ENCODE results near the gene CCDC57. TPM values are rescaled to one million over a fixed set of nuclear protein-coding genes. Genes with fewer than 3 reads are reported as not detected.

CCDC57 gene
- total RNA-seq, 1 donor from 2014 or later = 18.6 TPM

DNA sequence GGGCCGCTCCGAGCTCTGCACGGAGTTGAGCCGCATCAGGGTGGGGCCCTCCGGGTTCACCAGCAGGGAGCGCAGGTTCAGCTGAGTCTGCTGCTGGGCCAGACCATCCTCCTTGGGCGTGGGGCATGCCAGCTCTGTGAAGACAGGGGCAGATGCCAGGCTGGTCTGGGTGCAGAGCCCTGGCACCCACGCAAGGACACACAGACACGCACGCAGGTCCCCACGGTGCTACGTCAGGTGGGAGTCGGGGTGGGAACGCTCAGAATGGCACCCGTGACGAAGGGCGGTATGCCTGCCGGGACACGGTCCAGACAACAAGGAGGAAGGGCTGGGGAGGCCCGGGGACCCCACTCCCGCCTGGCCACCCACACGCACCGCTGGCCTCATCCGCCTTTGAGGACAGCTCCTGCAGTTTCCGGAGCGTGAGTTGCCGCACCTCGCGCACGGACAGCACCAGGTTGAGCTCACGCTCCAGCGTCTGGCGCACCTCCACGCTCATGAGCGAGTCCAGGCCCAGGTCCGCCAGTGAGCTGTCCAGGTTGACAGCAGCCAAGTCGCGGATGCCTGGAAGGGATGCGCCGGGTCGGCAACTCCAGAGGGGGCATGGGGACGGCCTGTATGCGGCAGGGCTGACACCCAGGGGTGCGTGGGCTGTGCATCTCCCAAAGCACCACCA, 131.7 kb downstream of the CCDC57 start:
- DNase-seq = no peak

DNA sequence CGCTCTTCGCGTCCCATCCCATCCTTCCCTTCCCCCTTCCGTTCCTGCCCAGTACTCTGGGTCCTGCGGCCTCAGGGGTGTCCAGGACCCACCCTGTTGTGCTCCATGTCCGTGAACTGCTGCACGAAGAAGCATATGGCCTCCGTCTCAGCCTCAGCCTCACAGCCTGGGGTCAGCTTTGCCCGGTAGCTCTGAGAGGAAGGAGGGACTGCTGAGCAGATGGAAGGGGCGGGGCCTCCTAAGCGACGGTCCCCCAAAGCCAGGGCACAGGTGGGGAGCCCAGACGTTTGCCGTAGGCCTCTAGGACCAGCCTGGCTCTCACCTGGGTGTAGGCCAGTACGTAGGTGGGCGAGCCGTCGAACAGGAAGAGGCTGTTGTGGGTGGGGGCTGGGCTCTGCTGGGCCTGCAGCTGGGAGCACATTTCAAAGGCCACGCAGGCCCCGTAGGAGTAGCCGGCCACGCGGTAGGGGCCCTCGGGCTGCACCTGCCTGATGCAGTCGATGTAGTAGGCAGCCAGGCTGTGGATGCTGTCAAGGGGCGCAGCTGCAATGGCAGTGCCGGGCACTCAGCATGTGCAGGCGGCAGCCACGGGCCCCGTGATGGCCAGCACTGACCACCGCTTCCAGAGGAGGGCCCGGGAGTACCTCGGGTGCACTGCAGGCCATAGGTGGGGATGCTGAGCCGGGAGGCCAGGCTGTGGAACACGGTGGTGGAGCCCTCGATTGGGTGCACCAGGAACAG, 132.4 kb downstream of the CCDC57 start:
- no peak for DNase-seq

DNA sequence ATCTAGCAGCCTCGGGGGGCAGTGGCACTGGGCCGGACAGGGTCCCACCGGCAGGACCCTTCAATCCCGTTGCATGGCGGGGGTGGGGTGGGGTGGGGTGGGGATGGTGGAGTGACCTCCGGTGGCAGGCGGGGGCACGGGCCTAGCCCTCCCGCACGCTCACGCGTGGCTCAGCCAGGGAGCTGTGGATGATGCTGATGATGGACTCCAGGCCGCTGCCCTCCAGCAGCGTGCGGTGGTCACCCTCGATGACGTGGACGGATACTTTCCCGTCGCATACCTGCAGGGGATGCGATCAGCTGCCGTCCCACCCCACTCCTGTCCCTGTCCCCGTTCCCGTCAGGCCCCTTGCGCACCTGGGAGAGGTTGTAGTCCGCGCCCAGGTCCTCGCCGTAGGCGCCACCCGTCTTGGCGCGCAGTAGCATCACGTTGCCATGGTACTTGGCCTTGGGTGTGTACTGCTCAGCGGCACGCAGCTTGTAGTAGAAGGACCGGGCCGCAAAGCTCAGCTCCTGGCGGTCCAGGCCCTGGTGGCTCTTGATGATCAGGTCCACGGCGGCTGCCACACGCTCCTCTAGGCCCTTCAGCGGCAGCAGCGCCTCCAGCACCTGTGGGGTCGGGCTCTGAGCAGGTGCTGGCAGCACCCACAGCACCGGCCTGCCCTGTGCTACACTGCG, 133.5 kb downstream of the CCDC57 start:
- no peak for DNase-seq

DNA sequence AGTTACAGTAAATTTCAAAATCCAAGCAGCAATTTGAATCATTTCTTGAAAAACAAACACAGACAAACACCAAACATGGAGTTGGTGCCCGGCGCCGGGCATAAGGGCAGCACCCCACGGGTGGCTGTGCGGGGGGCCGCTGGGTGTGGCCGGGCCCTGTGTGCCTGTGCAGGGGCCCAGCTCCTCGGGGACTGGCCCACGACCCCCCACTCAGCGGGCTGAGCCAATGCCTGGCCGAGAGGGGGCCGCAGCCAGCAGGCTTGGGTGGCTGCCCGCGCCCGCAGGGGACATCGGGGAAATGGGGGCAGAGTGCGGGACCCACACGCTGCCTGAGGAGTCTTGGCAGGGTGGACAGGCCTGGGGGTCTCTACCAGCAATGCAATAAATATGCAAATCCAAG, 134.2 kb downstream of the CCDC57 start:
- no peak for DNase-seq

DNA sequence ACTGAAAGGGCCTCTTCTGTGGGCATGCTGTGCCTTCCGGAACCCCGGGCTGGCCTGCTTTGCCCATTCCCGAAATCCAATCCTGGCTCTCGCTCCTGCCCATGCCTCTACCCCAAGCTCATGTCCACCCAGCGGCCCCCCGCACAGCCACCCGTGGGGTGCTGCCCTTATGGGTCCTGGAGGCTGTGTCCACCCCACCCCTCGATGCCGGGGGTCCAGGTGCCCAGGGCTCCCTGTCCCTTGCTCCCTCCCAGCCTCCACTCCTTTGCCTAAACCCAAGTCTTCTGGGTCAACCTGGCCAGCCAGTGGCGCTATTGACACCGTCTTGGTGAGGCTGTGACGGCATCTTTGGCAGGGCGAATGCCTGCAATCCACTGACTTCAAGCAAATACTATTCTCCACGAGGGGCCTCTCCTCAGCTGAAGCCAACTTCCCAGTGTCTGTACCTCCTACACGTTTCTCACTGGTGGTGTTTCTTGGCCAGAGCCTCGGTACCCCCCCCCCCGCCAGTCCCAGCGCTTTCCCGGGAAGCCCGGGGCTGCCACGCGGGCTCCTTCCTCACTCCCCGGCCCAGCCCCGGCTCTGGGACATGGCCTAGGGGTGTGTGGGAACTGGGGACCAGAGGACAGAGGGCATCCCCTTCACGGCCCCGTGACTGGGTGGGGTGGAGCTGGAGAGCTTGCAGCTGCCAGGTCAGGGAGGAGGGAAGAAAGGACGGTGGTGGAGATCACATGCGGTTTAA, 134.9 kb downstream of the CCDC57 start:
- no peak for DNase-seq

DNA sequence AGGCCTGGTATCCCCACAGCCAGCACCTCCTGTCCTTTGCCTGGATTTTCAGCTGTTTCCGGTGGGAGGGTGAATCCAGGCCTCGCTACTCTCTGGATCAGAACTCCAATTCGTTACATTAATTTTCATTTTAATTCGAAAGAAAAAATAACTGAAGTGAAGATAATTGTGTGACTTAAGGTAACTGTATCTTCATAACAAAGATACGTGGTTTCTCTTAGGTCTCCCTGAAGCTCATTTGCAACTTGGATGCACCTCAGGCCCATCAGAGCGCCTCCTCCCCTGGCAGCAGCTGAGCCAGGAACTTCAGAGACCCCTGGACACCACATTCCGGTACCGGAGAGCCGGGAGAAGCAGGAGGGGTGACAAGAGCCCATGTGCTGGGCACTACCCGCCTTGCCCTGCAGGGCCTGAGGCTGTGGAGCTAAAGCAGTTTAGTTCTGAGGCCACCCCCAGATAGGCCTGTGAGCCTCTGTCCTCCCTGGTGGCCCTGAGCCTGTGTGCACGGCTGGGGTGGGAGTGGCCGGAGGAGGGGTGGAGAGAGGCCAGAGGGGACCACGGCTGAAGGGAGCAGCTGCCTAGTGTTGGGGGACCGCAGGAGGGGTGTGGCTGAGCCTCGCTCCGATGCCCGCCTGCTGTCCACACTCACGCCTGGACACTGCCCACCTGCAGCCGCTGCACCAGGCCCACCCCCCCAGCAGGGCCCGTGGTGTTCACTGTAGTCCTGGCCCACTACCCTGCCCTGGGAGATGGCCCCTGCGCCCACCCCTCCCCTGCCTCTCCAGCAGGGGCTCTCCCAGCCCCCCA, 135.7 kb downstream of the CCDC57 start:
- no peak for DNase-seq

DNA sequence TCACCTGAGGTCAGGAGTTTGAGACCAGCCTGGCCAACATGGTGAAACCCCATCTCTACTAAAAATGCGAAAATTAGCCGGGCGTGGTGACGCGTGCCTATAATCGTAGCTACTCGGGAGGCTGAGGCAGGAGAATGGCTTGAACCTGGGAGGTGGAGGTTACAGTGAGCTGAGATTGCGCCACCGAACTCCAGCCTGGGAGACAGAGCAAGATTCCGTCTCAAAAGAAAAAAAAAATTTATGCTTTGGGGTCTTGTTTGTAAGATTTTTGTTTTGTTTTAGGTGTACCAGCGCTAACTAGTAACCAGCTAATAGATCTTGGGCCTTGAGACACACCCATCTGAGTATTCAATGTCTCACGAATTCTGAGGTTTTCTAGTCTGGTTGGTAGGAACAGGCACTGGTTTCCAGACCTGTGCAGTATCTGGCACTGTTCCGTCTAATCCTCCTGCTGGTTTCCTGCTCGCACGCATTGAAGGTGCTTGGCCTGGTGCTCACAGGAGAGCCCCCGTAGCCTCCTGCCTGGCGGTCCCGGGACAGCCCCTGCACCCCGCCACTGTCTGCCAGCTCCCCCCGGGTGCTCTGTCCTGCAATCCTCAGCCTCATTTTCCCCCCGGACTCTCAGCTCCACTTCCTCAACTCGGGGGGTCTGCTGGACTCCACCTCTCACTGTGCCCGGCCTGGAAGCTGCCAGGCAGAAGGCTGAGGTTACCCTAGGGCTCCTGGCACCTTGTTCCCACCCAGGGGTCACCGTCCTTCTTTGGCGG, 136.4 kb downstream of the CCDC57 start:
- no peak for DNase-seq

DNA sequence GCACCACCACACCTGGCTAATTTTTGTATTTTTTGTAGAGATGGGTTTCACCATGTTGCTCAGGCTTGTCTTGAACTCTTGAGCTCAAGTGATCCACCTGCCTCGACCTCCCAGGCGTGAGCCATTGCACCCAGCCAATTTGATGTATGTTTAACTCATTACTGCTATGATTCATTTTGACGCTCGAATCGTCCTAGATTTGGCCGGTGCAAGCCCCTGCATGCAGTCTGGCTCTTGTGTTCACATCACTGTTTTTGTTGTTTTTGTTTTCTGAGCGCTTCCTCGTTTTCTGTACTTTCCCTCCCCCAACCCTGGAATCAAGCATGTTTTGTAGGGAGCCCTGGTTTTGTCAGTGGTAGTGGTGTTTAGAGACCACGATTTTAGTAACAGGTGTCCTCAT, 139.2 kb downstream of the CCDC57 start:
- no peak for DNase-seq

DNA sequence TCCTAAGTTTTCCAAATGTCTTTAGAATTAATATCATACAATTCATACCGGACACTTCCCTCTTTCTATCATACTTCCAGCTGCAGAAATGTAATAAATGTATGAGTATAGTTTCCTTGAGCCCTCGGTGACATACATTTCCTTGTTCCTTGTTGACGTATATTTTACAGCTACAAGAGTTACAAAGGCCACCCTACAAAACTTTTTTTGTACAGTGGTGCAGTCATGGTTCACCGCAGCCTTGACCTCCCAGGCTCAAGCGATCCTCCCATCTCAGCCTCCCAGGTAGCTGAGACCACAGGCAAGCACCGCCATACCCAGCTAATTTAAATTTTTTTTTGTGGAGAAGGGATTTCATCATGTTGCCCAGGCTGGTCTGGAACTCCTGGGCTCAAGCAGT, 139.8 kb downstream of the CCDC57 start:
- DNase-seq = no peak

DNA sequence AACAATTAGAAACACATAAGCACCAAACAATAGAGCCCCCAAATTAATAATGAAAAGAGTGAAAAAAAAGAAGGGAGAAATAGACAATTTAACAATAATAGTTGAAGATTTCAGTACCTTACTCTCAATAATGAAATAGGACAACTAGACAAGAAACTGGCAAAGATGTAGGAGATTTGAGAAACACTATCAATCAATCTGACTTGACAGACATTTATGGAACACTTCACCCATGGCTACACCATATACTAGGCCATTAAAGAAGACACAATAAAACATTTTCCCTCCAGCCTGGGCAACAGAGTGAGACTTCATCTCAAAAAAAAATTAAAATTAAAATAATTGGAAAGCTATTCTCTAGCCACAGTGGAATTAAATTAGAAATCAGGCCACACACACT, 142.0 kb downstream of the CCDC57 start:
- no peak for DNase-seq

DNA sequence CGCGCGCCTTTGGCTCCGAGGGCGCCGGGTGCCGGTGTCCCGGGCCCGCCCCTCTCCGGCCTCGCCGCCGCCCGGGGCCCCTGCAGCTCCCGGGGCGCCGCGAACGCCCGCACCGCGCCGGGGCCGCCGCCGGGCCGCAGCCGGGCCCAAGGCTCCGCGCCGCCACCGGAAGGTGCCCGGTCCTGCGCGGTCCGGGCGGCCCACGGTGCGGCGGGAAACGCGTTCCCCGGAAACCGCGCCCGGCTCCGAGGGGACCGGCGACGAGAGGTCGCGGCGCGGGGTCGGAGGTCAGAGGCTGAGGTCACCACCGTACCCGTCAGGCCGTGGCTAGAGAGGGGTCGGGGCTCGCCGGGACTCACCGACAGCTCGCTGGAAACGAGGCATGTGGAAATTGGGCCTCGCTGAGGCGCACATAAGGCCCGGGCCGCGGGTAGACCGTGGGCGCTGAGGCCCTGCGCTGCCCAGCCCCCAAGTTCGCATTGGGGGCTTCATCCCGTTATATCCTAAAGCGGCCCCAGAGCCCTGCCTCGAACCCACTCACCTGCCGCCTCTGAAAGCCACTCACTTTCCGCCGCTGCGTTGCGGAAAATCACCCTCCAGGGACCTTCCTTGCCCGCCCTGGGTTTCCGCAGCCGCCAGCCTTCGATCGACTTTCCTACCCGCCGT, 146.9 kb downstream of the CCDC57 start, which contains the start of gene DUS1L:
DUS1L (minus strand) TSS at position 167 of the 666 bp plus-strand sequence. CDS start 745 bp downstream, outside the sequence.
- peak; percentile 30 for DNase-seq

DNA sequence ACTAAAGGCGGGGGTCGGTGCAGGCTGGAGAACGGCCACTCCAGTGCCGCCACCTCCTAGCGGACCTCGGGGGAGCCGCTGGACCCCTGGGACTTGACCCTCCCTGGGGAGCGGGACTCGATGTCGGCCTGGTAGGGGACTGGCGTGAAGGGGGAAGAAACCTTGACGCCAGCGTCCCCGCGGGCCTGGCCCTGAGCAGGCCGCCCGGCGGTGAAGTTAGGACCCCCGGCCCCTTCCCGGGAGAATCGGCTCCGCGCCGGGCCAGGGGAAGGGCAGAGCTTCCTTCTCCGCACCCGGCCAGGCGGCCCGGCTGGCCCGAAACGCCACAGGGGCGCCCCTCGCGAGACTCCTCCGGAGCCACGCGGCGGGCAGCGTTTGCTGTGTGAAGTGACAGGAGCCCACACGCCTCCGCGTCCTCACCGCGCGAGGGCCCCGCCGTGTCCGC, 147.4 kb downstream of the CCDC57 start:
- no peak for DNase-seq

DNA sequence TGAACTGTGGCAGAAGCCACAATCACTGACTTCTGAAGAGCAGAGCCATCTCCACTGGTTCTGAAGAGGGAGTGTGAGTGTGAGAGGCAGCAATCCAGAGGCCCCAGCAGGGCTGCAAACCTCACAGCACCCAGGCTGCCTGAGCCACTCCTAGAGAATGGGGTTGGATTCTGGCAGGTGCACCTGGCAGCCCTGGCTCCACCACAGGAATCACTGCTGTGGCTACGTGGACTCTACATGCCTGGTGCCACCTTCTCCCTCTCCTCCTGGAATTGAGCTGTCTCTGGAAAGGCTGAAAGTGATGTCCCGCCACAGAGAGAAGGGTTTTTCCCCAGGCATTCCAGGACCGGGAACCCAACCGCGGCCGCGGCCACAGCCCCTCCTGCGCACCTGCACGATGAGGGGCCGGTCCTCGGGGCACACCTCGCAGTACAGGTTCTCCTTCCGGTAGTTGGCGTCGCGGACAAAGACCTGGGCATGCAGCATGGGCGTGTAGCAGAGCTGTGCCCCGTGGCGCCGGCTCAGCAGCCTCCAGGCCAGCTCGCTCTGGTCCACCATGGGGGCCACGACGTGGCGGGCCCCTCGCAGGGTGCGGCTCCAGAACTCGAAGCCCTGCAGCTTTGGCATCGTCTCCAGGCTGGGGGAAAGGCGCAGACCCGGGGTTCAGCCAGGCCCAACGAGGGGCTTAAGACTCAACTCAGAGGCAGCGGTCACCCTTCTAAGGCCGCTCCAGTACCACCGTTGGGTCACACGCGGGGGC, 148.0 kb downstream of the CCDC57 start:
- DNase-seq = no peak

DNA sequence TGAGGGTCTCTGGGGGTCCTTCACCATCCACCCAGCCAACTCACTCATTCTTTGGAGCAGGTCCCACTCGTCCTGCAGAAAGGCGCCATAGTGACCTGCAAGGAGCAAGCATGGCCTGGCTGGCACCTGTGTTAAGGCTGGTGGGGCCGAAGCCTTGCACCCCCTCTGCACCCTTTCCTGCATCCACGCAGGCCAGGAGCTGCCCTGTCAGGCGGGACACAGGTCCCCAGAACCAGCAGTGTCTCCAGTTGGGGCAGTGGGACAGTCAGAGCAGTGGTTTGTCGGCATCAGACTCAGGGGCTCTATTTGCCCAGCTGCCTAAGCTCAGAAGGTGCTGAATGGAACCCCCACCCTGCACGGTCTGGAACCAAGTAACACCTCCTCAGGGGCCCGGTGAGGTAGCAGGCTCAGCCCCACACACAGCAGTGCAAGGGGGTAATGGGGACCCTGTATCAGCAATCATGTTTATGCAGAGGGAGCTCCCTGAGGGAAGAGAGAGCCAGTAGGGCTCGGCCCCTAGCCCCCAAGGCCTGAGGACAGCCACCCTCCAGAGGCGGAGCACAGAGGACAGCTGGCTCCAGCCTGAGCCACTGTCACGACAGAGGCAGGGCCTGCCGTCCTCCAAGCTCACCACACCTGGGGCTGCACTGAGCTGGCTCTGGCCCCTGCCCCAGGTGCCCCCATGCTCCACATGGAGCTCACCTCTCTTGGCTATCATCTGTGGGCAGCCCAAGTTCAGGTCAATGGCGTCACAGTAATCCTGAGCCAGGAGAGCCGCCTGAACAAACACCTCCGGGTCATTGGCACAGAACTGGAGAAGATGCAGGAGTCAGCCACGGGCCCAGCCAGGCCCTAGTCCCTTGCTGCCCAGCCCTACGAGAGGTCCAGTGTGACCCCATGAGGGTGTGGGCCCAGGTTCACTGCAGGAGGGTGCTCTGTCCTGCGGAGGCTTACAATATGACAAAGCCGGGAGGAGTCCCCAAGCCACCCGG, 148.9 kb downstream of the CCDC57 start:
- no peak for DNase-seq

DNA sequence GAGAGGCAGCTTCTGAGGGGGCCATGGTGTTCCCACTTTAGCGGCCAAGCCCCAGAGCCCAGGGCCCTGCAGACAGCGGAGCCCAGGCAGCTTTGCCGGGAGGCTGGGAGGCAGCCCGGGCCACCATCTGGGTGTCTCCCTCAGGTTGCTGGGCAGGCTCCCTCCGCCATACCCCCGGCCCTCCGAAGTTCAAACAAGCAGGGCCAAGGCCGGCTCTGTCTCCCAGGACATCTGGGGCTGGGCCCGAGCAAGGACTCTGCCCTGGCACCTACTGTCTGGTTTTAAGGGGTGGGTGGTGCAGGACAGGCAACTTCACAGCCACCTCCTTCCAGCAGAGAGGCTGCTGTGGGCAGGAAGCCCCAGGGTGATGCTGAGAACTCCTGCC, 149.7 kb downstream of the CCDC57 start:
- no peak for DNase-seq

DNA sequence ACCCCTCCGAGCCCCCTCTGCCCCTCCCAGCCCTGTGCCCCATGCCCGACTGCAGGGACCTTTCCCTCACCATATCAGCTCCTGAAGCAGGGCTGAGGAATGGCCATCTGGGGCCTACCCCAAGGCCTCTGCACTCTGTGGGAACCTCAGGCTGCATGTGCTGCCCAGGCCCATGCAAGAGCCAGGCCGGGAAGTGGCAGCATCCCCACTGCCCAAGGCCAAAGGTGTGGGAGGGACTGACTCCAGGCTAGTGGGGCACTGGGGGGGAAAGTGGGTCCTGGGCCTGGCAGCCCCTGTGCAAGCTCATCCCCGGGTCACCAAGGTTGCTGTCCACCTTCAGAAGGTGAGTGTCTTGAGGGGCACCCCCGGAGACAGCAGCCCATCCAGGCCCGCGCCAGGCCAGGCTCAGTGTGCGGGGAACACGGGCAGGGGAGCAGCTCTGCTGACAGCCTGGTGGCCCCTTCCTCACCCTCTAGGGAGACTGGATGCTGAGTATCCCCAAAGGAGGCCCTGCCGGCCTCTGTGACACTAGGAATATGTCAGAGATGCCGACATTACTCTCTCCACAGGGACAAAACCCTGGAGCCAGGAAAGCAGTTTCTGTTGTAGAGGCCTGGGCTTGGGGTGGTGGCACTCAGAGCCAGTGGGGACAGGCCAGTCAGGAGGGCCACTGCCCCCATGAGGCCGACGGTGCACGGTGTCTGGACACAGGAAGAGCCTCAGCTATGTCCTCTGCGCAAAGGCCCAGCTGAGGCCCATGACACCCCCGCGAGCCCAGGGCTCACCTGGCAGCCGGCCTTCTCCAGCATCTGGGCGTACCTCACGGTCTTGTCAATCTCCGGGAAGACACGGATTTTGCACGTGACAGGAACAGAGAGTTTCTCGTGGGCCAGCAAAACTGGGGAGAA, 150.3 kb downstream of the CCDC57 start:
- no peak for DNase-seq
